GM18519 (cell line): ENCODE data around the gene ADH4.
"Not testable (repeated sequence)": the region's sequence is repeated elsewhere in the genome, so short reads cannot be mapped to it uniquely, and the experiment has no call there.

ENCODE experiments used
- ATAC-seq: cut with Tn5 transposase; IDR thresholded peaks from one replicate; pipeline ENCODE4 v1.9.1; 2021; ENCODE audit warnings: mild to moderate bottlenecking, moderate library complexity; ENCODE audit not compliant: unreplicated experiment, low FRiP score

Gene ADH4

DNA sequence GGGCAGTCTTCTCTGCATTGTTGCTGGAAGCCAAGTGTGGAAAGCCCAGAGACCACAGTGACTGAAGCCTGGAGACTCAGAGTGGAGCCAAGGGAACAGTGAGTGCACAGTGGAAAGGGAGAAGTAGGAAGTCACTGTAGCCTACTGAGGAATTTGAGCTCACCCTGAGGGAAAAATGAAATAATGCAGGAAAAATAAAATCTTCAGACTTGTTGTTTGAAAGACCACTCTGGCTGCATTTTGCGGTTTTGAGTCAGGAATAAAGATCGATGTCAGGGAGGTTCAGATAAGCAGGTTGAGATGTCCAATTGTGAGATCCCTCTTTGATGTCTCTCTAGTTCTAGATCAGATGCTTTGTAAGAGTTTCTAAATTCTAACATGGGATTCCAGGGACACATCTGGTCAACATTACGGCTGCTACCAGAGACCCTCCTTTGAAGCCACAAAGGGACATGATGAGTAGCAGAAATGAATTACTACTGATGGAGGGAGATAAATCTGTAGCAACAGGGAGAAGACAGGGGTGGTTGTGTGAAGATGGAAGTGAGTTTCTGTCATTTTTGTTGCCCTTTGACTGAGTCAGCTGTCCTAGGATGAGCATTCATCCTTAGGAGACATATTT, 8.4 kb downstream of the ADH4 start:
- ATAC-seq: no peak

DNA sequence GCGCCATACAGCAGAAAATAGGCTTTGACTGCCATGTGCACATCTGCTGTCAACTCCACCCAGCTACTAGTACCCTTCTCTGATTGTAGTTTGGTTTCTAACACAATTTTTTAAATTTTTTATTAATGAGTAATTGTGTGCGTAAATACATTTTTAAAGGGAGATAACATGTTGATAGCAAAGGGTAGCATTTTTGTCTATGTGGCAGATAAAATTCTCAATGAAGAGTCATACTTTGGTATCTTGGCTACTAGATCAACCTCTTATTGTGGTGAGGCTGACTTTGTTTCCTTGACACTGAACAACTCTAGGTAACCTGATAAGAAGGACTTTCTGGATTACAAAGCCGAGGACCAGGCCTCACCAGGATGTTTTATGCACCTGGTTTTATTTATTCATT, 9.5 kb downstream of the ADH4 start:
- ATAC-seq: no peak

DNA sequence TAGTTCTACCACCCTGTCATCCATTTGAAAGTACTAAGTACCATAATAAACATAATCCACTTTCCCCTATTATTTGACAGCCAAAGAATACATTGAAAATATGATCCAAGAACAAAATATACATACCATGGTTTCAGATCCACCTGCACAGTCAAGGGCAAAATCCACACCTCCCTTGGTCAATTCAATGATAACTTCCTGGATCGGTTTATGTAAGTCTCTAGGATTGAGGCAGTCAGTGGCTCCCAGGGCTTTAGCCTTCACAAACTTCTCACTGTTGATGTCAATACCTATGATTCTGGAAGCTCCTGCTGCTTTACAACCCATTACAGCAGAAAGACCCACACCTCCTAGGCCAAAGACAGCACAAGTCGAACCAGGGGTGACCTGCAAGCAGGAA, 12.7 kb downstream of the ADH4 start:
- no peak for ATAC-seq

DNA sequence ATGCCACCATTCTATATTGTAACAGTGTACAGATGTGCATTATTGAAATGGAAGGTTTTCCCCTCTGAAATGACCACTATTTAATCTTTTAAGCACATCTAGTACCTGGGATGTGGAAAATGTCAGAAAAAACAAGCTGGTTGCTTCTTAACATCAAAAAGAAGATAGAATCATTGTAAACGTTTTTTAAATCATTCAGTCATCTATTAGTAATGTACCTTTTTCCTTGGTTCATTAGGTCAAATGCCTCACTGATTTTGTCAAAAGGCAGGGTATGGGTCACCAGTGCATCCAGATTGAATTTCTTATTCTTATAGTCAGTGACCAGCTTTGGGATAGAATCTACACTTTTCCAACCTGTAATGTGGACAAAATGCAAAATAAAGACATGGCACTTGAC, 17.7 kb downstream of the ADH4 start:
- no peak for ATAC-seq

DNA sequence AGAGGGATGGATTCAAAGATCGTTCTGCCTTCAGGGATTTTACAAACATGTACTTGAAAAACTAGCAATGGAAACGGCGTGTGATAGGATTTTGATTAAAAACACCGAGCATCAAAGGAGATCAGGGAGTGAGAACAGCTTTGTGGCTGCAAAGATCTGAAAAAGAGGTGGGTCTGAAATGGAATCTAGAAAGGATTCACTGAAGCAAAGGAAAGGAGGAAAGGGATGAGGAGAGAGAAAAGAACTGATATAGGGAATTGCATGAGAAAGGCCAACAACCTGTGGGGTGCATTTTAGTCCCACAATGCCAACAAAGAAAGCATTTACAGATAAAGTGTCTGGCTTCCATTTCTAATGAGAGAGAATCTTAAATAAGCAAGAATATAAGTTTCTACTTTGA, 23.1 kb downstream of the ADH4 start:
- ATAC-seq: no peak

DNA sequence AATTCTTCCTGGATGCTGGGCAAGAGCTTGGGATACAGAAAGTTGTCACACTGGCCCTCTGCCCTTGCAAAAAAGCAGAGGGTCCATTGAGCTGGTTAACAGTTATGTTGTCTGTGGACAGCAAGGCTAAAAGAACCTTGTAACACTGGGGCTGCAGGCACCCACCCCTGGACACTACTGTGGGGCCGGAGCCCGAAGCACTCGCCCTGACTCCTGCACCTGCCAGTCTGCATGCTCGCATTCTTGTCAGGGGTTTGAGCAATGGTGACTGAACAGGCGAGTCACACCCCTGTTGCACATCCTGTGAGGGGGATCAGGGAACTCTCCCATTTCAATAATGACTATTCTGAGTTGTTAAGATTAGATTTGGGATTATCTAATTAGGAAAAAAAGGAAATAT, 23.6 kb downstream of the ADH4 start:
- no peak for ATAC-seq

DNA sequence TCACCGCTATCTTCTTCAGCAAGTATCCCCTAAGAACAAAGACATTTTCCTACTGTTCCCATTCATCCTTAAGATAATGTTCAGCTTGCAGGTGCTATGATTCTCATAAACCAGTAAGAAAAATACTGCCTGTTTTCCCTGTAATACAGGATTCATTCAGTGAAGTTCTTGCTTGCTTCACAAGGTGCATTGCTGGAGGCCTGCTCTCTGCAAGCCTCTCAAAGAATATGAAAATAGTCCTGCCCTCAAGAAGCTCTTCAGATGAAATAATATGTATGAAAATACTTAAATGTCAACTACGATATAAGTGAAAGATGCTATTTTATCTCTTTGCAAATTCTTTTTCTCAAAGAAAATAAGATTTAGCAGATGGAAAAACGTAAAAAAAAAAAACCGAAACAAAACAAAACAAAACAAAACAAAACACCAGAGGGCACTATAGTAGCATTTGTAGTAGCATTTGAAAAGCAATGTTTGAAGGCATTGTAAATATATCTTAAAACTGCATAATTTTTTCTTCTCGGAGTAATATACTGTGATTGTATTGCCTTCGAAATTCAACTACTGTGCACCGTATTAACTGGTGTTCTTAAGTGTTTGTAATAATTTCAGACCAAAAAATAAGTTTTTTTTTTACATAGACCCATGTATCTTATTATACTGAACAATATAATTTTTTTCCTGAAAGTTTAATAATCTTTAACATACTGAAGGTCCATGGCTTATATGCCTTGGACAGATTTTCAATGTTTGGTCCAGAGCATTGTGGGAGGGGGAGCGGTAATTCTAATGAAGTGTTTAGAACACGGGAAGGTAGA, 26.0 kb downstream of the ADH4 start:
- no peak for ATAC-seq

DNA sequence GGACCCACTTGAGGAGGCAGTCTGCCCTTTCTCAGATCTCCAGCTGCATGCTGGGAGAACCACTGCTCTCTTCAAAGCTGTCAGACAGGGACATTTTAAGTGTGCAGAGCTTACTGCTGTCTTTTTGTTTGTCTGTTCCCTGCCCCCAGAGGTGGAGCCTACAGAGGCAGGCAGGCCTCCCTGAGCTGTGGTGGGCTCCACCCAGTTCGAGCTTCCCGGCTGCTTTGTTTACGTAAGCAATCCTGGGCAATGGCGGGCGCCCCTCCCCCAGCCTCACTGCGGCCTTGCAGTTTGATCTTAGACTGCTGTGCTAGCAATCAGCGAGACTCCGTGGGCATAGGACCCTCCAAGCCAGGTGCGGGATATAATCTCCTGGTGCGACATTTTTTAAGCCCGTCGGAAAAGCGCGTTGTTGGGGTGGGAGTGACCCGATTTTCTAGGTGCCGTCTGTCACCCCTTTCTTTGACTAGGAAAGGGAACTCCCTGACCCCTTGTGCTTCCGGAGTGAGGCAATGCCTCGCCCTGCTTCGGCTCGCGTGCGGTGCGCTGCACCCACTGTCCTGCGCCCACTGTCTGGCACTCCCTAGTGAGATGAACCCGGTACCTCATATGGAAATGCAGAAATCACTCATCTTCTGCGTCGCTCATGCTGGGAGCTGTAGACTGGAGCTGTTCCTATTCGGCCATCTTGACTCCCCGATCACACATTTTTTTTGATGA, 26.8 kb downstream of the ADH4 start:
- not testable (repeated sequence) for ATAC-seq

DNA sequence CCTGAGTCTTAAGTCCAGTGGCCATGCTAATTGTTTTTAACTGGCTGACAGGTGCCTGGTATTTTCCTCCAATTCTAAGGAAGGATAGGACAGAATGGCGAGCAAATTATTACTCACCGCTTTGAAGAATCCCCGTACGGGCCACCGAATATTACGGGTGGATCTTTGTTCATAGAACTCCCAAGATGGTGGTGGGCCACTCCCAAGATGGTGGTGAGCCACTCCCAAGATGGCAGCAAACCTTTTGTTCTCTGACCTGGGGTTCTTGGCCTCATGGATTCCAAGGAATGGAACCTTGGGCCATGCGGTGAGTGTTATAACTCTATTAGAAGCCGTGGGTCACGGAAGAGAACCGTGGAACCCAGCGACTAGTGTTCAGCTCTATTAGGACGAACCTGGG, 34.8 kb downstream of the ADH4 start:
- ATAC-seq: not testable (repeated sequence)

DNA sequence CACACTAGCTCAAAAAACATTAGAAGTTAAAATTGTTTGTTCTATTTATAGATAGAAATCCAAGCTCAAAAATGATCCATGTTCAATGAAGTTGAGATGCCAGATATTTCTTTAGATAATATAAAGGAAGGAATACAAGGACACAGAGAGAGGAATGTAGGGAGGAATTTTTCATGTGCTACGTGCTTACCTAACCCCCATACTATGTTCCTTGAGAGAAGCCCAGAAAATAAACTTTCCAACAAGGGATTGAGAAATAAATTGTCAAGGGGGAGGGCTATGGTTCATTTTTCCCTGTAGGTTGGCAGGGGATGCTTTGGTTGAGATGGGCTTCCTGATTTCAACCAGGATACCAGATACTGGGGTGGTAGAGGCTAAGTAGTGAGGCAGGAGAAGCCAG, 39.9 kb downstream of the ADH4 start:
- no peak for ATAC-seq

DNA sequence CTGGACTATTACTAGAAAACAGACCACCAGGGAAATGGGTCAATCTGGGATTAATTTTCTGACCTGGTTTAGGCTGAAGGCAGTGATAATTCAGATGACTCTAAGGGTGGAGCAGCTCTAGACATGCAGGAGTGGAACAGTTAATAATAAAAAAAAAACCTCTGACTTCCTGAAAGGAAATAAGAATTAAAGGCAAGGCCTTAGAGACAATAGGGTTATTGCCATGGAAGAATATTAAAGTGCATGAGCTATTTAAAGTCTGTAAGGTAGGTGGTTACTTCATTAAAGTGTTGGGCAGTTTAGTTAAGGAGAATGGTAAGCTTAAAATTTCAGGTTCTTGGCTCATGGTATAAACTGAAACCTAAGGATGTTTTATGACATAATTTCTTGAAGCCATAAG, 40.9 kb downstream of the ADH4 start:
- no peak for ATAC-seq

DNA sequence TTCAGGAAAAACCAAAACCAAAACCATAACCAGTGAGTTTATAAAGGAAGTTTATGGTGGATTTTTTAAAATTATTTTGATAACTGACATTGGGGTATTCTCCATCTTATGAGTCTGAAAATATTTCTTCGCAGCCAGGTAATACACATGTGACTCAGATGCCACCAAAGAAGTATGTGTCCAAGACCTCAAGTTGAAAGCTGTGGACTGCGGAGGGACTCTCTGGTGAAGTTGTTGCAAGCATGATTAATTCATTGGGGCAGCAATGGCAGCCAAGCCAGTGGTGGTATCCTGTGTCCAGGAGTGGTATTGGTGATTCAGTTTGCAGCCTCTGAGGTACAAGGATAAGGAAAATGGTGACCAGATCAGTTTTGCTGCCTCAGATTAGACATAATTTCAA, 41.5 kb downstream of the ADH4 start:
- no peak for ATAC-seq

DNA sequence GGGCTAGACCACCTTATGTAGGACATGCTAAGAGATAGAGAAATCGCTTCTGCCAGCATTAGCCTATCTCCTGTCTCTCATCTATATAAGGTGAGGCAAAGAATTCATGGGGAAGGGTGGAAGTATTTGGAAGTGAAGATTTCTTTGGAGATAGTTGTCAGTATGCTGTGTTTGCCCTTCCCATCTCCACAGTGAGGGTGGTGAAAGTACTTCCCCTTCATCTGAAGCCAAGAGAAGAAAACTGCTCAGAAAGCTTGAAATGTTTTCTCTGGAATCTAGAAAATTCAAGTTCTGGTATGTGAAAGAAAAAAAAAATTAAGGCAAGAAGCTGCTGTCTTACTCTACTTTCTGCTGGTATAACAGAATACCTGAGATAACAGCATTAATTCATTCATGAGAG, 43.2 kb downstream of the ADH4 start:
- no peak for ATAC-seq

DNA sequence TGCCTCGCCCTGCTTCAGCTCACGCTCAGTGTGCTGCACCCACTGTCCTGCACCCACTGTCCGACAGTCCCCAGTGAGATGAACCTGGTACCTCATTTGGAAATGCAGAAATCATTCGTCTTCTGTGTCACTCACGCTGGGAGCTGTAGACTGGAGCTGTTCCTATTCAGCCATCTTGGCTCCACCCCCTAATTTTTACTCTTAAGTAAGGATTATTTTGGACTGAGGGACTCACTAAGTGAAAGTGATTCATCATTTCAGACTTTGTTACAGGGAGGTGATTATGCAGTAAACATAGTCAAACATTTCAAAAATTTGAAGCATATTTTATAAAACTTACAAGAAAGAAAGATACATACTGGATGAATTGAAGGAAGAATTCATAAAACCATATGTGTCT, 44.3 kb downstream of the ADH4 start:
- ATAC-seq: not testable (repeated sequence)

DNA sequence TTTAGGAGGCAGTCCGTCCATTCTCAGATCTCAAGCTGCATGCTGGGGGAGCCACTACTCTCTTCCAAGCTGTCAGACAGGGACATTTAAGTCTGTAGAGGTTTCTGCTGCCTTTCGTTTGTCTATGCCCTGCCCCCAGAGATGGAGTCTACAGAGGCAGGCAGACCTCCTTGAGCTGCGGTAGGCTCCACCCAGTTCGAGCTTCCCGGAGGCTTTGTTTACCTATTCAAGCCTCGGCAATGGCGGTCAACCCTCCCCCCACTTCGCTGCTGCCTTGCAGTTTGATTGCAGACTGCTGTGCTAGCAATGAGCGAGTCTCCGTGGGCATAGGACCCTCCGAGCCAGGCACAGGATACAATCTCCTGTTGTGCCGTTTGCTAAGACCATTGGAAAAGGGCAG, 44.8 kb downstream of the ADH4 start:
- ATAC-seq: no peak

DNA sequence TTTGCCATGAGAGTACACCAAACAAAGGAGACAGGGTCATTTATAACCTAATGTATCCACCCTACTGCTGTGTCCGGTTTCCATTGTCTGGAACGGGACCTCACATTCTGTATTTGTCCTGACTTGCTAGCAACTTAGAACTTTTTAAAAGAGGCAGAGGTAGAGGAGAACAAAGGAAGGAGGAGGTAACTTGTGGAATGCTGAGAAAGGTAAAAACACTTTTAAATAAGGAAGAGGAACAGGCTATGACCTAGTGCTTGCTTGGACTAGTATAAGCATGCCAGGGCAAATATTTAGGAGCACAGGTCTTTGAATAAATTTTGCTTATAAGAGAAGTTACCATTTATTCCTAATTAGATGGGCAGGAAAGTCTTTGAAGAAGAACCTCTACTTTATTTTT, 52.3 kb downstream of the ADH4 start:
- not testable (repeated sequence) for ATAC-seq

DNA sequence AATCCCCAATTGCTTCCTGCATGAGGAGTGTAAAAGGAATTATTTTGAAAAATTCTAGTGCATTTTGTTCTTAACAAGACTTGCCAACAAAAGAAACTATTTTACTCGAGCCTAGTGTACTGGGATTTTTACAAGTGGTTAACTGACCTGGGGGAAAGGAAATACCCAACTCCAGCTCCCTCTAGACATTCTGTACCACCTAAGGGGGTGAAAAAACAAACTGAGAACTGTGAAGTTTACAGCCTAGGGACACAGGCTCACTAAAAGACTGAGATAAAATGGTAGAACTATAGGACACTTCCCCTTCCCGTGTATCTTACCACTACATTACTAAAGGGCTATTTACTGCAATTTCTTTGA, 52.9 kb downstream of the ADH4 start:
- ATAC-seq: no peak

DNA sequence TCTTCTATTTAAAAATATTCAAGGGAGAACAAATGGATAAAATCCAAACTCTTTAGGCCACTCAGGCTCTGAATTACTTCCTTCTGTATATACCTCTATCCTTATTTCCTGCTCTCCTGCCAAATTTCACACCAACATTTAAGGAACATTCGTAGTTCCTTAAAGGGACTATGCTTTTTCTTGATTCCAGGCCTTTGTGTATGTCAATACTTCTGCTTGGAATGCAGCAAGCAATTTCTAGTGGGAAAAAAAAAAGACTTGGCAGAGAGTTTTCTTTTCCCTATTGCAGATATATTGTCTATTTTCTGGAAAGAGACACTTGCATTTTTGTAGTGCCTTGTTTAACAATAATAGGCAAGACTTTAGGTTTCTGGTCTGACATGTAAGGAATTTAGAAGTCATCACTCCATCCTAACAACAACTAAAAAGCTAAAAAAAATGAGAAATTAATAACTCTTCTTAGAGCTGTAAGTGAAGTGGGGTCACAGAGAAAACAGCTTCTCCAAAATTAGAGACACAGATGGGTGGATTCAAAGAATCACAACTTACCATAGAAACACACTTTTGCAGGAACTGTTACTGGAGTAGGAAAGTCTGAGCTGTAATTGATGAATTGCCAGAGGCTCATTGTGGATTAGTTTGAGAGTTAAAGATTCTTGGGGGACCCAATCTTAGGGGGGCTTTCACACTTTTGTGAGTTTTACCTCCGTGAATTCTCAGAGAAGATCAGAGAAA, 53.4 kb downstream of the ADH4 start:
- ATAC-seq: no peak

DNA sequence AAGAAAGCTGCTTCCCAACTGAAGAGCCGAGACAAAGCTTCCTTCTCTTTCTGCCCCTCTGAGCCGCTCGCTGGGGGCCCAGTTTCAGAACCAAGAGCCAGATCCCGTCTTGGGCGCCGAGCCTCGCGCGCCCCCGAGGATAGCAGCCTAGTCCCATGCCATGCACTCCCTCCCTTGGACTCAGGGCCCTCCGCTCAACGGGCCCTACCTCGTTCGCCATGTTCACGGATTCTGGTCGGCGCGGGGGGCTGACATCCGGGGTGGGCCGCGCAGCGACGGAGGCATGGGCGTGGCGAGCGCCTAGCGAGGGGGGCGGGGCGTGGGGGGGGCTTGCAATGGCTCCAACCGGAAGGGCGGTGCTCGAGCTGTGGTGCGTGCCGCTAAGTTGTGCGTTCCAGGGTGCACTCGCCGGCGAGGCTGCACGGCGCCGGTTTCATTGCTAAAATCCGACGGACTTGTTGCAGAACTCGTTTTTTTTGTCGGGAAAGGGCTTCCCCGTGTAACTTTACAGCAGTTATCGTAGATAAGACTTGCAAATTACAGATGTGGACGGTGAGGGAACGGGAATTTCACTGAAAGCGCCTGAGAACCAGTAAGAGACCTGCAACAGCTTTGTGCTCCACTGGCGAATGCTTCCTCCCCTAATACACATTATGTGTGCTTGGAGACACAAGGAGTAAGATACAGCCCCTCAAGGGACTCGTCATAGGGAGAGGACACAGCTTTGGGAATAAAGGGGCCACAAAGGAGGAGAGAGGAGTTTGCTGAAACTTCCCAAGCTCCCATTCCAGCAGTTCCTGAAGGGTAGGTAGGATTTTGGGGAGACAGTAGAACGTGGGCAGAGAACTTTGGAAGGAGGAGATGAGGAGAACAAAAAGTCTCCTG, 55.4 kb downstream of the ADH4 start, which contains the start of gene ADH5:
Gene ADH5 (minus strand): TSS at position 308 of the 885 bp plus-strand sequence. CDS start 88 bp downstream, at position 220.
- ATAC-seq: peak; percentile 84

DNA sequence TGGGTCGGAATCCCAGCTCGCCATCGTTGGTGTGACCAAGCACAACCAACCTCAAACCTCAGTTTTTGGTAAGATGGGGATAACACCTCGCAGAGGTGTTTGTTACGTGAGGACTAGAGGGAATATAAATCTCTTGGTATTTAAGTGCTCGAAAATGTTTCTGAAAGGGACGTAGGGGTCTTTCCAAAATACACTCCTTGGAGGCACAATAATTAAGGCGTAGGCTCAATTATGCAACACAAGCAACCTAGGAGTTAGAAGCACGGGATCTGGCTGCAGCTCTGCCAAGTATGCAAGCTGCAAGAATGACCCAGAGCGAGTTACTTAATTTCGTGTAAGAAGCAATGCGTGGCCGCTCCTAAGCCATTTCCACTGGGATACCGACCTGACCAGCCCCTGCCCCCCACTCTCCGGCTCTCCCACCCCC, 56.1 kb downstream of the ADH4 start:
- peak; percentile 25 for ATAC-seq
